ENCODE measurements around the gene TNFRSF8. TPM values are rescaled to one million over a fixed set of nuclear protein-coding genes. Genes with fewer than 3 reads are reported as not detected.

Gene TNFRSF8
- total RNA-seq, 1 donor from 2014 or later, result 1.8 TPM

DNA sequence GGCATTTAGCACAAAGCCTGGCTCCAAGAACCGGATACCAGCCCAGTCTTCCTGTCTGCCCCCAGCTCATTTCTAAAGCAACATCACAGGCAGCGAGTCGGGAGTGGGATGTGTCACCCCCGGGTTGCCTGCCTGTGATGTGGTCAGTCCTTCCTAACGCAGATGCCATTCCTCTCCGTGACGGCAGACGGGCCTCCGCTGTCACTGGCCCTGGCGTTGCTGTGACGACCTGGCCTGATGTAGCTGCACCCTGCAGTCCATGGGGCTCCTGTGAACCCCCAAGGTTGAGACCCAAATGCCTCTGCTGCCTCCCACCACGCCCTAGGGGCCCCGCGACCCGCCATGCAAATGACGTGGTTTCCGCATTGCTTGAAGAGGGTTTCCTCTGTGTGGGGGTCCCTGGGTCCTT is 116.0 kb downstream of the TNFRSF8 start:
- peak; percentile 22 for ATAC-seq
- no peak for DNase-seq
- Histone ChIP-seq H3K9me3 (no peaks in the 10 kb centered on the region), H3K36me3 (no peaks in the 10 kb centered on the region), H3K27me3 (no peaks in the 10 kb centered on the region), H3K27ac (peak overlapping the region; percentile 81), H3K4me3 (no peak overlapping the region), H3K4me1 (peaks cover 90% of the 10 kb centered on the region)
- TF ChIP-seq, protein P1, sequence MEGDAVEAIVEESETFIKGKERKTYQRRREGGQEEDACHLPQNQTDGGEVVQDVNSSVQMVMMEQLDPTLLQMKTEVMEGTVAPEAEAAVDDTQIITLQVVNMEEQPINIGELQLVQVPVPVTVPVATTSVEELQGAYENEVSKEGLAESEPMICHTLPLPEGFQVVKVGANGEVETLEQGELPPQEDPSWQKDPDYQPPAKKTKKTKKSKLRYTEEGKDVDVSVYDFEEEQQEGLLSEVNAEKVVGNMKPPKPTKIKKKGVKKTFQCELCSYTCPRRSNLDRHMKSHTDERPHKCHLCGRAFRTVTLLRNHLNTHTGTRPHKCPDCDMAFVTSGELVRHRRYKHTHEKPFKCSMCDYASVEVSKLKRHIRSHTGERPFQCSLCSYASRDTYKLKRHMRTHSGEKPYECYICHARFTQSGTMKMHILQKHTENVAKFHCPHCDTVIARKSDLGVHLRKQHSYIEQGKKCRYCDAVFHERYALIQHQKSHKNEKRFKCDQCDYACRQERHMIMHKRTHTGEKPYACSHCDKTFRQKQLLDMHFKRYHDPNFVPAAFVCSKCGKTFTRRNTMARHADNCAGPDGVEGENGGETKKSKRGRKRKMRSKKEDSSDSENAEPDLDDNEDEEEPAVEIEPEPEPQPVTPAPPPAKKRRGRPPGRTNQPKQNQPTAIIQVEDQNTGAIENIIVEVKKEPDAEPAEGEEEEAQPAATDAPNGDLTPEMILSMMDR (IDR thresholded peaks at IDR 0.05), result no peak
- intact Hi-C loops (cut with DNase I), result no loop called here

DNA sequence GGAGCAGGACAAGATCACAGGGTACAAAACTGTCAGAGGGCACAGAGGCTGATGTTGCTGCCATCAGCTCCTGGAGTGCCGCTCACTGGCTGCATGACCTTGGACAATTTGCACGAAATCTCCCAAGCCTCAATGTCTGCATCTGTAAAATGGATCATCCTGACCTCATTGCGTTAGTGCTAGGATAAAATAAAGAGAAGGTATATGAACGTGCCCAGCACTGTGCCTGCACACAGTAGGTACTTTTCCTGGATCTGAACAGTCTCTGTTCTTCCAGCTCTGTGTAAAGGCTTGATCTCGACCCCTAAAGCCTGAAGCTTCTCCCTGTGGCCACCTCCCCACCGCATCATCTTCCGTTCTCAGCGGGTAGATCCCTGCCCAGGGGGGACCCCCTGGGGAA is 116.6 kb downstream of the TNFRSF8 start:
- H3K4me3 ChIP-seq, result no peak overlapping the region
- peak overlapping the region; percentile 81 for H3K27ac ChIP-seq
- DNase-seq (no peak), ATAC-seq (no peak)
- H3K27me3 ChIP-seq, result no peaks in the 10 kb centered on the region
- peaks cover 90% of the 10 kb centered on the region for H3K4me1 ChIP-seq
- intact Hi-C loops (cut with DNase I), result no loop called here
- no peaks in the 10 kb centered on the region for H3K9me3 ChIP-seq
- no peaks in the 10 kb centered on the region for H3K36me3 ChIP-seq
- TF ChIP-seq, protein P1 (IDR thresholded peaks at IDR 0.05), result no peak

DNA sequence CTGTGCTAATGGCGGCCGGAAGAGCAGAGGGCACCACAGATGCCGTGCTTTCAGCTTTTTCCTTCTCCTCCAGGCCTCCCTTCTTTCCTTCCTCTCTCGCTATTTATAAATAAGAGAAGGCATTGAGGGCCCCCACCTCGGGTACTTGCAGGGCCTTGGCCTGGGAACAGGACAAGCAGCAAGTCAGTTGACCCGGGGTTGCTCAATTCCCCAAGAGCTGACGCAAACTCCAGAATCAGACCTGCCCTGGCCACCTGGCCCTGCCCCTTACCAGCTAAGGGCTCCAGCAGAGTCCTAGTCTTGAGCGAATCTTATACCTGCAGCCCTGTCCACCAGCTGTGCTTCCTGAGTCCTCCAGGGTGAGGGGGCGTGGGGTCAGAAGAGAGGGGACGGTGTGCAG is 117.2 kb downstream of the TNFRSF8 start:
- Histone ChIP-seq H3K27me3 (no peaks in the 10 kb centered on the region), H3K9me3 (no peaks in the 10 kb centered on the region), H3K4me3 (no peak overlapping the region), H3K4me1 (peaks cover 90% of the 10 kb centered on the region), H3K27ac (peak overlapping the region; percentile 81), H3K36me3 (no peaks in the 10 kb centered on the region)
- peak; percentile 90 for DNase-seq
- TF ChIP-seq, protein P1 (IDR thresholded peaks at IDR 0.05), result no peak
- intact Hi-C loops (cut with DNase I), result no loop called here
- peak; percentile 76 for ATAC-seq

DNA sequence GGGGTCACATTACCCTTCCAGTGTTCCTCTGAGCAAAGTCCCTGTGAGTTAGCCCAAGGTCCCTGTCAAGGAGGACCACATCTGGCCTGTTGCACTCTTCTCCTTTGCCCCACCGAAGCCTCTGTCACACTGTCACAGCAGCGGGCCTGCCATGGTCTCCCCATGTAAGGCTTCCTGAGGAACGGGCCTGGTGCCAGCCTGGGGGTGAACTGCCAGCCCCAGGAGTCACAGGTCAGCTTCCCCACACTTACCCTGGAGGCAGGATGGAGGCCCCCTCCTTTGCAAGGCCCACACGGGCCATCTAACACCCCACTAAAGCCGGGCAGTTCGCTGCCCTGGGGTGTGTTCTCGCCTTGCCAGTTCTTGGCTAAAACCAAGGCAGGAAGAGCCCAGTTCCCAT is 117.8 kb downstream of the TNFRSF8 start:
- no peak for ATAC-seq
- peak overlapping the region; percentile 81 for H3K27ac ChIP-seq
- TF ChIP-seq, protein P1 (IDR thresholded peaks at IDR 0.05), result no peak
- H3K4me3 ChIP-seq, result no peak overlapping the region
- DNase-seq, result no peak
- H3K4me1 ChIP-seq, result peaks cover 90% of the 10 kb centered on the region
- no peaks in the 10 kb centered on the region for H3K27me3 ChIP-seq
- intact Hi-C loops (cut with DNase I), result no loop called here
- no peaks in the 10 kb centered on the region for H3K9me3 ChIP-seq
- H3K36me3 ChIP-seq, result no peaks in the 10 kb centered on the region

DNA sequence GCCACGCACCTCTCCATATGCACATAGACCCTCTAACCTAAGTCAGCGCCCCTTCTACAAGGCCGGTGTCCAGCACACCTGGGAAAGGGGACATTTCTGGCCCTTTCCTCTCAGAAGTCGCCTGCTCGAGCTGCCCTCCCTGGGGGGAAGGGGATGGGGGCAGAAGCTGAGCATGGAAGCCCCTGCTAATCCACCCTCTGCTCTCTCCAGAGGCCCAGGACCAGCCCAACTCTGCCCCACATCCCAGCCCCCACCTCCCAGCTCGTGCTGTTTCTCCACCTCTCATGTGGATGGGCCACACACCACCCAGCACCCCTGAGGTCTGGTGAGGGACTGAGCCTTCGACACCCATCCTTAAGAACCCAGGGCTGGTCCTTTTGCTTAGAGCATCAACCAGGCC is 118.5 kb downstream of the TNFRSF8 start:
- H3K27ac ChIP-seq, result peak overlapping the region; percentile 81
- H3K4me1 ChIP-seq, result peaks cover 96% of the 10 kb centered on the region
- no peaks in the 10 kb centered on the region for H3K9me3 ChIP-seq
- no peak overlapping the region for H3K4me3 ChIP-seq
- DNase-seq, result no peak
- no peak for ATAC-seq
- no peaks in the 10 kb centered on the region for H3K27me3 ChIP-seq
- TF ChIP-seq, protein P1 (IDR thresholded peaks at IDR 0.05), result no peak
- no peaks in the 10 kb centered on the region for H3K36me3 ChIP-seq
- intact Hi-C loops (cut with DNase I), result no loop called here

DNA sequence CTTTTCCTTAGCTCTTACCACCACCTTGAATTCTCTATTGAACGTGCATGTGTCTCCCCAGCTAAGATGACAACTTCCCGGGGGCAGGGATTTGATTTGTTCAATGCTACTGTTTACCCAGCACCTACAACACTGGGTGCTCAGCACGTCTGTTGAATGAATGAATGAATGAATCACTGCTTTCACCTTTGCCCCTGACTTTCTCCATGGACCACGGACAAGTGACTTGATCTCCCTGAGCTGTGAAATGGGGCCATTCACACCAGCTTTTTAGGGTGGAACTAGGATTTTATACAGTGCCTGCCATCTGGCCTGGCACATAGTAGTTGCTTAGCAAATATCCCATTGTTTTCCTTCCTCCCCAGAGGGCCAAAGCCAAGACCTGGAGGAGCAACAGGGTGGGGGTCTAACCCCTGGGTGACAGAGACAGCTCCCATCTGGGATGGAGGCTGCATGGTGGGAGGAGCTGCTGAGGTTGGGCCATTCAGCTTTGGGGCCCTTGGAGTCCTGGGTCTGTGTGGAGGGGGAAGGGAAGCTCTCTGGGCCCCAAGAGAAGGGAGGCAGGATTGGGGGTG is 119.4 kb downstream of the TNFRSF8 start:
- no peaks in the 10 kb centered on the region for H3K36me3 ChIP-seq
- H3K4me3 ChIP-seq, result no peak overlapping the region
- intact Hi-C loops (cut with DNase I), result no loop called here
- no peak for ATAC-seq
- H3K27ac ChIP-seq, result peak overlapping the region; percentile 93
- TF ChIP-seq, protein P1 (IDR thresholded peaks at IDR 0.05), result no peak
- DNase-seq, result no peak
- no peaks in the 10 kb centered on the region for H3K9me3 ChIP-seq
- H3K27me3 ChIP-seq, result no peaks in the 10 kb centered on the region
- H3K4me1 ChIP-seq, result peaks cover 93% of the 10 kb centered on the region
